GM12801 (cell line): Measurements from ENCODE around the gene DISC1.

ENCODE experiments used
- CTCF ChIP-seq: IDR thresholded peaks from one replicate; pipeline ENCODE4 v1.5.1; 2011; ENCODE audit warnings: control low read depth; ENCODE audit not compliant: insufficient read length; ENCODE audit errors: extremely low read depth

Gene DISC1

GRCh38 chr1:231807541-231807940 lies 181.0 kb downstream of the DISC1 start:
- no peak for TF ChIP-seq CTCF

- no peak for TF ChIP-seq CTCF
These were observed 181.5 kb downstream of the DISC1 start for GRCh38 chr1:231808116-231808515.

GRCh38 chr1:231808990-231809389 lies 182.4 kb downstream of the DISC1 start:
- no peak for TF ChIP-seq CTCF

GRCh38 chr1:231810415-231810814 lies 183.8 kb downstream of the DISC1 start:
- TF ChIP-seq CTCF, result no peak

- TF ChIP-seq CTCF, result no peak
These were observed 187.4 kb downstream of the DISC1 start for GRCh38 chr1:231814021-231814420.

- TF ChIP-seq CTCF, result no peak
These were observed 187.9 kb downstream of the DISC1 start for GRCh38 chr1:231814521-231814920.

GRCh38 chr1:231817801-231818200 lies 191.2 kb downstream of the DISC1 start:
- no peak for TF ChIP-seq CTCF

GRCh38 chr1:231818337-231818736 lies 191.7 kb downstream of the DISC1 start:
- no peak for TF ChIP-seq CTCF
